K562 (cell line): ENCODE data around the gene SSBP2. TPM values are rescaled to one million over a fixed set of nuclear protein-coding genes. Genes with fewer than 3 reads are reported as not detected.

Experiments
- CEBPZ ChIP-seq: fragments of 150-350 bp; IDR thresholded peaks from 2 replicates; pipeline ENCODE4 v1.6.1; 2014; ENCODE audit warnings: low read depth, mild to moderate bottlenecking, low read length, borderline replicate concordance
- DEAF1 ChIP-seq: fragments of 450-650 bp; formaldehyde crosslinking; IDR thresholded peaks from 2 replicates; pipeline ENCODE4 v1.4.0; 2020; ENCODE audit warnings: mild to moderate bottlenecking, moderate library complexity
- NFE2 ChIP-seq: IDR thresholded peaks from 2 replicates; pipeline ENCODE4 v1.6.1; 2014; ENCODE audit warnings: antibody characterized with exemption, low read depth
- NFE2L1 ChIP-seq: fragments of 450-650 bp; IDR thresholded peaks from 2 replicates; pipeline ENCODE4 v1.6.1; 2016; ENCODE audit warnings: missing genetic modification characterization, low read depth, mild to moderate bottlenecking, missing compliant biosample characterization, moderate library complexity, borderline replicate concordance
- ZNF274 ChIP-seq: IDR thresholded peaks from 2 replicates; pipeline ENCODE4 v1.6.1; 2011; ENCODE audit warnings: low read depth, mild to moderate bottlenecking, low read length, moderate library complexity, borderline replicate concordance
- polyA plus RNA-seq, 8 experiments: library from polyadenylated mRNA; depleted of rRNA in 4 of 8; stranded (reverse) in 5 of 8; unstranded in 3 of 8; fragments of >200 nt; fragmentation: Nextera tagmentation in 2 of 8; fragmentation: Illumina TruSeq in 1 of 8; extraction: Ambion mirVana in 2 of 8; extraction: Trizol in 1 of 8; gene quantifications; 2 replicates each; pipeline versions ENCODE4 v1.2.1 to v1.2.3, GENCODE V29; 2011 to 2014; ENCODE audit warnings: inconsistent platforms in 1 of 8, missing spikeins in 1 of 8
- total RNA-seq, 7 experiments: library from RNA; depleted of rRNA in 6 of 7; stranded (reverse); fragments of >200 nt in 6 of 7; fragmentation: Illumina TruSeq in 2 of 7; extraction: Trizol in 2 of 7; gene quantifications; 2 replicates each; pipeline versions ENCODE4 v1.2.1 to v1.2.3, GENCODE V29; 2011 to 2021; ENCODE audit warnings: low replicate concordance in 1 of 7
- TF ChIP-seq, protein P1 (sequence below): fragments of 200-600 bp; sonication (generic); IDR thresholded peaks from one replicate; pipeline ENCODE4 v1.6.1; 2012; ENCODE audit warnings: mild to moderate bottlenecking, low read depth, low read length, inconsistent platforms

The SSBP2 gene
- total and polyA plus RNA-seq, 9 of the 15 experiments (the other 6 are each of a cell fraction or from before 2014, with no cell fraction given): 22.3 to 133 (median 42.1) TPM

DNA sequence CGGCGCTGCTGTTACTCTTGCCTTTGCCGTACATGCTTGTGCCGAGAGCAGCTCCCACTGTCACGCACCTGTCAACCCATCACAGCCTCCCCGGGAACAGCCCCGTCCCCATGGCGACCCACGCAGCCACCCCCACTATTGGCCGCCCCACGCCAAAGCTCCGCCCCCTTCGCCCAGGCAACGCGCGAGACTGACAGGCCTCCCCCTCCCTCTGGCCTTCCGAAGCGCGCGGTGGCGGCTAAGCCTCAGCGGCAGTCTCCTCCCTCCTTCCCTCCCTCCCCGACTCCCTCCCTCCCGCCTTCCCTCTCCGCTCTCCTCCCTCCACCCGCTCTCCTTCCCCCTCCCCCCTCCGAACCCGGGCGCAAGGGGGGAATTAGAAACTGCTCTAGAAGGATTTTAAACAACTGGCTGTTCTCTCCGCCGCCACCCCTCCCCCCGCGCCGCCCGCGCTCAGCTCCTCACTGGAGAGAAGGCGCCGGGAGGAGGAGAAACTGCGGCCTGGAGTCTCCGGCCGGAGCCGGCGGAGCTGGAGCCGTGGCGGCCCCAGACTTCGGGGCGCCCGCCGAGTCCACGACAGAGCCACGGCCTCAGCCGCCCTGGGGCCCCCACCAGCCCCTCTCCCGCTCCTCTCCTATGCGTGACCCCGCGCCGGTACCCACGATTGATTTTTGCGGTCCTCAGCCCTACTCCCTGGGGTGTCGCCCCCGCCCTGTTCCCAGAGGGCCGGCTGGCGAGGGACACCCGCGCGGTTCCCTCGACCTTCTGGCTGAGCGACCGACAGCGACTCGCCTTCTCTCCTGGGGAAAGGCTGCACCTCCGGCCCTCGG, at the start of gene SSBP2 (continued):
- TF ChIP-seq DEAF1: peak; percentile 73
- TF ChIP-seq, protein P1, sequence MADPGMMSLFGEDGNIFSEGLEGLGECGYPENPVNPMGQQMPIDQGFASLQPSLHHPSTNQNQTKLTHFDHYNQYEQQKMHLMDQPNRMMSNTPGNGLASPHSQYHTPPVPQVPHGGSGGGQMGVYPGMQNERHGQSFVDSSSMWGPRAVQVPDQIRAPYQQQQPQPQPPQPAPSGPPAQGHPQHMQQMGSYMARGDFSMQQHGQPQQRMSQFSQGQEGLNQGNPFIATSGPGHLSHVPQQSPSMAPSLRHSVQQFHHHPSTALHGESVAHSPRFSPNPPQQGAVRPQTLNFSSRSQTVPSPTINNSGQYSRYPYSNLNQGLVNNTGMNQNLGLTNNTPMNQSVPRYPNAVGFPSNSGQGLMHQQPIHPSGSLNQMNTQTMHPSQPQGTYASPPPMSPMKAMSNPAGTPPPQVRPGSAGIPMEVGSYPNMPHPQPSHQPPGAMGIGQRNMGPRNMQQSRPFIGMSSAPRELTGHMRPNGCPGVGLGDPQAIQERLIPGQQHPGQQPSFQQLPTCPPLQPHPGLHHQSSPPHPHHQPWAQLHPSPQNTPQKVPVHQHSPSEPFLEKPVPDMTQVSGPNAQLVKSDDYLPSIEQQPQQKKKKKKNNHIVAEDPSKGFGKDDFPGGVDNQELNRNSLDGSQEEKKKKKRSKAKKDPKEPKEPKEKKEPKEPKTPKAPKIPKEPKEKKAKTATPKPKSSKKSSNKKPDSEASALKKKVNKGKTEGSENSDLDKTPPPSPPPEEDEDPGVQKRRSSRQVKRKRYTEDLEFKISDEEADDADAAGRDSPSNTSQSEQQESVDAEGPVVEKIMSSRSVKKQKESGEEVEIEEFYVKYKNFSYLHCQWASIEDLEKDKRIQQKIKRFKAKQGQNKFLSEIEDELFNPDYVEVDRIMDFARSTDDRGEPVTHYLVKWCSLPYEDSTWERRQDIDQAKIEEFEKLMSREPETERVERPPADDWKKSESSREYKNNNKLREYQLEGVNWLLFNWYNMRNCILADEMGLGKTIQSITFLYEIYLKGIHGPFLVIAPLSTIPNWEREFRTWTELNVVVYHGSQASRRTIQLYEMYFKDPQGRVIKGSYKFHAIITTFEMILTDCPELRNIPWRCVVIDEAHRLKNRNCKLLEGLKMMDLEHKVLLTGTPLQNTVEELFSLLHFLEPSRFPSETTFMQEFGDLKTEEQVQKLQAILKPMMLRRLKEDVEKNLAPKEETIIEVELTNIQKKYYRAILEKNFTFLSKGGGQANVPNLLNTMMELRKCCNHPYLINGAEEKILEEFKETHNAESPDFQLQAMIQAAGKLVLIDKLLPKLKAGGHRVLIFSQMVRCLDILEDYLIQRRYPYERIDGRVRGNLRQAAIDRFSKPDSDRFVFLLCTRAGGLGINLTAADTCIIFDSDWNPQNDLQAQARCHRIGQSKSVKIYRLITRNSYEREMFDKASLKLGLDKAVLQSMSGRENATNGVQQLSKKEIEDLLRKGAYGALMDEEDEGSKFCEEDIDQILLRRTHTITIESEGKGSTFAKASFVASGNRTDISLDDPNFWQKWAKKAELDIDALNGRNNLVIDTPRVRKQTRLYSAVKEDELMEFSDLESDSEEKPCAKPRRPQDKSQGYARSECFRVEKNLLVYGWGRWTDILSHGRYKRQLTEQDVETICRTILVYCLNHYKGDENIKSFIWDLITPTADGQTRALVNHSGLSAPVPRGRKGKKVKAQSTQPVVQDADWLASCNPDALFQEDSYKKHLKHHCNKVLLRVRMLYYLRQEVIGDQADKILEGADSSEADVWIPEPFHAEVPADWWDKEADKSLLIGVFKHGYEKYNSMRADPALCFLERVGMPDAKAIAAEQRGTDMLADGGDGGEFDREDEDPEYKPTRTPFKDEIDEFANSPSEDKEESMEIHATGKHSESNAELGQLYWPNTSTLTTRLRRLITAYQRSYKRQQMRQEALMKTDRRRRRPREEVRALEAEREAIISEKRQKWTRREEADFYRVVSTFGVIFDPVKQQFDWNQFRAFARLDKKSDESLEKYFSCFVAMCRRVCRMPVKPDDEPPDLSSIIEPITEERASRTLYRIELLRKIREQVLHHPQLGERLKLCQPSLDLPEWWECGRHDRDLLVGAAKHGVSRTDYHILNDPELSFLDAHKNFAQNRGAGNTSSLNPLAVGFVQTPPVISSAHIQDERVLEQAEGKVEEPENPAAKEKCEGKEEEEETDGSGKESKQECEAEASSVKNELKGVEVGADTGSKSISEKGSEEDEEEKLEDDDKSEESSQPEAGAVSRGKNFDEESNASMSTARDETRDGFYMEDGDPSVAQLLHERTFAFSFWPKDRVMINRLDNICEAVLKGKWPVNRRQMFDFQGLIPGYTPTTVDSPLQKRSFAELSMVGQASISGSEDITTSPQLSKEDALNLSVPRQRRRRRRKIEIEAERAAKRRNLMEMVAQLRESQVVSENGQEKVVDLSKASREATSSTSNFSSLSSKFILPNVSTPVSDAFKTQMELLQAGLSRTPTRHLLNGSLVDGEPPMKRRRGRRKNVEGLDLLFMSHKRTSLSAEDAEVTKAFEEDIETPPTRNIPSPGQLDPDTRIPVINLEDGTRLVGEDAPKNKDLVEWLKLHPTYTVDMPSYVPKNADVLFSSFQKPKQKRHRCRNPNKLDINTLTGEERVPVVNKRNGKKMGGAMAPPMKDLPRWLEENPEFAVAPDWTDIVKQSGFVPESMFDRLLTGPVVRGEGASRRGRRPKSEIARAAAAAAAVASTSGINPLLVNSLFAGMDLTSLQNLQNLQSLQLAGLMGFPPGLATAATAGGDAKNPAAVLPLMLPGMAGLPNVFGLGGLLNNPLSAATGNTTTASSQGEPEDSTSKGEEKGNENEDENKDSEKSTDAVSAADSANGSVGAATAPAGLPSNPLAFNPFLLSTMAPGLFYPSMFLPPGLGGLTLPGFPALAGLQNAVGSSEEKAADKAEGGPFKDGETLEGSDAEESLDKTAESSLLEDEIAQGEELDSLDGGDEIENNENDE: no peak
- TF ChIP-seq NFE2: peak; percentile 24; the same call in 1 of the 2 replicates
- no peak for TF ChIP-seq ZNF274
- TF ChIP-seq CEBPZ: no peak
- no peak for TF ChIP-seq NFE2L1 (tag)
